ENCODE measurements around the gene ATXN1. TPM values are rescaled to one million over a fixed set of nuclear protein-coding genes. Genes with fewer than 3 reads are reported as not detected.
"Not testable (repeated sequence)": the region's sequence is repeated elsewhere in the genome, so short reads cannot be mapped to it uniquely, and the experiment has no call there.

Gene ATXN1
- total RNA-seq, 2 donors from 2014 or later = 41.0 to 115 TPM

- H3K27ac Mint-ChIP-seq = no peak overlapping the region
- H3K9me3 Mint-ChIP-seq = peaks cover 8% of the 10 kb centered on the region
- H3K4me1 Mint-ChIP-seq = peaks cover 11% of the 10 kb centered on the region
- H3K27me3 Mint-ChIP-seq = no peaks in the 10 kb centered on the region
- H3K36me3 Mint-ChIP-seq (ENCODE audit: low read depth) = peaks cover 44% of the 10 kb centered on the region
- H3K4me3 Mint-ChIP-seq = no peak overlapping the region
- ATAC-seq (replicated peaks) = no peak
Observed at GRCh38 chr6:16626650-16627049, 134.6 kb downstream of the ATXN1 start.

- no peak for ATAC-seq (replicated peaks)
Observed at GRCh38 chr6:16625291-16626265, 135.7 kb downstream of the ATXN1 start.

GRCh38 chr6:16624636-16625290 lies 136.5 kb downstream of the ATXN1 start:
- H3K4me1 Mint-ChIP-seq = peaks cover 23% of the 10 kb centered on the region
- peaks cover 8% of the 10 kb centered on the region for H3K9me3 Mint-ChIP-seq
- no peak for ATAC-seq (replicated peaks)
- no peaks in the 10 kb centered on the region for H3K27me3 Mint-ChIP-seq
- peaks cover 30% of the 10 kb centered on the region for H3K36me3 Mint-ChIP-seq (ENCODE audit: low read depth)
- no peak overlapping the region for H3K27ac Mint-ChIP-seq
- H3K4me3 Mint-ChIP-seq = no peak overlapping the region

More at GRCh38 chr6:16625291-16626265, 135.7 kb downstream of the ATXN1 start:
- Mint-ChIP-seq H3K36me3 (ENCODE audit: low read depth) (peaks cover 37% of the 10 kb centered on the region), H3K4me1 (peaks cover 16% of the 10 kb centered on the region), H3K9me3 (peaks cover 8% of the 10 kb centered on the region), H3K4me3 (no peak overlapping the region), H3K27ac (no peak overlapping the region), H3K27me3 (no peaks in the 10 kb centered on the region)

- Mint-ChIP-seq H3K4me3 (peak overlapping the region; percentile 9), H3K4me1 (peaks cover 29% of the 10 kb centered on the region), H3K27ac (peak overlapping the region; percentile 35), H3K27me3 (no peaks in the 10 kb centered on the region), H3K36me3 (ENCODE audit: low read depth) (peaks cover 25% of the 10 kb centered on the region), H3K9me3 (peaks cover 8% of the 10 kb centered on the region)
- peak; percentile 85 for ATAC-seq (replicated peaks)
Observed at GRCh38 chr6:16623731-16624130, 137.5 kb downstream of the ATXN1 start.

- H3K4me3 Mint-ChIP-seq = peak overlapping the region; percentile 9
- H3K4me1 Mint-ChIP-seq = peaks cover 29% of the 10 kb centered on the region
- H3K9me3 Mint-ChIP-seq = peaks cover 8% of the 10 kb centered on the region
- ATAC-seq (replicated peaks) = no peak
- H3K27ac Mint-ChIP-seq = peak overlapping the region; percentile 35
- peaks cover 23% of the 10 kb centered on the region for H3K36me3 Mint-ChIP-seq (ENCODE audit: low read depth)
- H3K27me3 Mint-ChIP-seq = no peaks in the 10 kb centered on the region
Observed at GRCh38 chr6:16623029-16623653, 138.1 kb downstream of the ATXN1 start.

GRCh38 chr6:16622193-16622592 lies 139.1 kb downstream of the ATXN1 start:
- no peak for ATAC-seq (replicated peaks)
- Mint-ChIP-seq H3K27ac (no peak overlapping the region), H3K9me3 (peaks cover 8% of the 10 kb centered on the region), H3K36me3 (ENCODE audit: low read depth) (peaks cover 21% of the 10 kb centered on the region), H3K27me3 (no peaks in the 10 kb centered on the region), H3K4me1 (peaks cover 29% of the 10 kb centered on the region), H3K4me3 (no peak overlapping the region)

GRCh38 chr6:16621002-16621401 lies 140.3 kb downstream of the ATXN1 start:
- Mint-ChIP-seq H3K9me3 (peaks cover 8% of the 10 kb centered on the region), H3K4me3 (no peak overlapping the region), H3K27me3 (no peaks in the 10 kb centered on the region), H3K27ac (peak overlapping the region; percentile 74), H3K36me3 (ENCODE audit: low read depth) (peaks cover 19% of the 10 kb centered on the region), H3K4me1 (peaks cover 29% of the 10 kb centered on the region)
- no peak for ATAC-seq (replicated peaks)

GRCh38 chr6:16619777-16620176 lies 141.5 kb downstream of the ATXN1 start:
- Mint-ChIP-seq H3K9me3 (peaks cover 8% of the 10 kb centered on the region), H3K4me3 (peak overlapping the region; percentile 30), H3K36me3 (ENCODE audit: low read depth) (peaks cover 19% of the 10 kb centered on the region), H3K27me3 (no peaks in the 10 kb centered on the region), H3K4me1 (peaks cover 29% of the 10 kb centered on the region), H3K27ac (peak overlapping the region; percentile 74)
- no peak for ATAC-seq (replicated peaks)

GRCh38 chr6:16618962-16619361 lies 142.3 kb downstream of the ATXN1 start:
- no peak overlapping the region for H3K4me3 Mint-ChIP-seq

GRCh38 chr6:16615215-16615614 lies 146.0 kb downstream of the ATXN1 start:
- not testable (repeated sequence) for H3K27me3 Mint-ChIP-seq, H3K9me3 Mint-ChIP-seq, H3K4me3 Mint-ChIP-seq, H3K27ac Mint-ChIP-seq
- ATAC-seq (replicated peaks) = peak; percentile 40
- peaks cover 28% of the 10 kb centered on the region for H3K36me3 Mint-ChIP-seq (ENCODE audit: low read depth)
- H3K4me1 Mint-ChIP-seq = peaks cover 14% of the 10 kb centered on the region

More at GRCh38 chr6:16618962-16619361, 142.3 kb downstream of the ATXN1 start:
- ATAC-seq (replicated peaks) = no peak
- Mint-ChIP-seq H3K4me1 (peaks cover 28% of the 10 kb centered on the region), H3K27me3 (no peaks in the 10 kb centered on the region), H3K27ac (no peak overlapping the region), H3K36me3 (ENCODE audit: low read depth) (peaks cover 23% of the 10 kb centered on the region), H3K9me3 (peaks cover 7% of the 10 kb centered on the region)

- ATAC-seq (replicated peaks) = peak; percentile 69
Observed at GRCh38 chr6:16614143-16614542, 147.1 kb downstream of the ATXN1 start.

GRCh38 chr6:16613504-16613903 lies 147.8 kb downstream of the ATXN1 start:
- peaks cover 45% of the 10 kb centered on the region for H3K36me3 Mint-ChIP-seq (ENCODE audit: low read depth)
- not testable (repeated sequence) for H3K27ac Mint-ChIP-seq; H3K9me3 Mint-ChIP-seq; H3K27me3 Mint-ChIP-seq; H3K4me3 Mint-ChIP-seq; ATAC-seq (replicated peaks); H3K4me1 Mint-ChIP-seq

More at GRCh38 chr6:16614143-16614542, 147.1 kb downstream of the ATXN1 start:
- not testable (repeated sequence) for H3K27me3 Mint-ChIP-seq, H3K4me1 Mint-ChIP-seq, H3K27ac Mint-ChIP-seq, H3K9me3 Mint-ChIP-seq, H3K4me3 Mint-ChIP-seq
- peaks cover 39% of the 10 kb centered on the region for H3K36me3 Mint-ChIP-seq (ENCODE audit: low read depth)

- H3K9me3 Mint-ChIP-seq = no peaks in the 10 kb centered on the region
- no peaks in the 10 kb centered on the region for H3K27me3 Mint-ChIP-seq
- ATAC-seq (replicated peaks) = no peak
- no peak overlapping the region for H3K4me3 Mint-ChIP-seq
- H3K4me1 Mint-ChIP-seq = peaks cover 13% of the 10 kb centered on the region
- H3K36me3 Mint-ChIP-seq (ENCODE audit: low read depth) = peaks cover 62% of the 10 kb centered on the region
- H3K27ac Mint-ChIP-seq = no peak overlapping the region
Observed at GRCh38 chr6:16608444-16608843, 152.8 kb downstream of the ATXN1 start.

- H3K27ac Mint-ChIP-seq = peak overlapping the region; percentile 91
- H3K4me3 Mint-ChIP-seq = peak overlapping the region; percentile 66
- H3K4me1 Mint-ChIP-seq = peaks cover 30% of the 10 kb centered on the region
- ATAC-seq (replicated peaks) = peak; percentile 100
- H3K36me3 Mint-ChIP-seq (ENCODE audit: low read depth) = peaks cover 32% of the 10 kb centered on the region
- H3K27me3 Mint-ChIP-seq = no peaks in the 10 kb centered on the region
- H3K9me3 Mint-ChIP-seq = no peaks in the 10 kb centered on the region
Observed at GRCh38 chr6:16602035-16602434, 159.2 kb downstream of the ATXN1 start.
